ENCODE results near the gene FAM120A. TPM values are rescaled to one million over a fixed set of nuclear protein-coding genes. Genes with fewer than 3 reads are reported as not detected.
A peak's percentile ranks its signal among the peaks of the same experiment; 100 is the strongest.
"Not testable (repeated sequence)": the region's sequence is repeated elsewhere in the genome, so short reads cannot be mapped to it uniquely, and the experiment has no call there.

The FAM120A gene
- total RNA-seq, 6 experiments from 2014 or later: 61.9 to 92.1 (median 76.0) TPM

DNA sequence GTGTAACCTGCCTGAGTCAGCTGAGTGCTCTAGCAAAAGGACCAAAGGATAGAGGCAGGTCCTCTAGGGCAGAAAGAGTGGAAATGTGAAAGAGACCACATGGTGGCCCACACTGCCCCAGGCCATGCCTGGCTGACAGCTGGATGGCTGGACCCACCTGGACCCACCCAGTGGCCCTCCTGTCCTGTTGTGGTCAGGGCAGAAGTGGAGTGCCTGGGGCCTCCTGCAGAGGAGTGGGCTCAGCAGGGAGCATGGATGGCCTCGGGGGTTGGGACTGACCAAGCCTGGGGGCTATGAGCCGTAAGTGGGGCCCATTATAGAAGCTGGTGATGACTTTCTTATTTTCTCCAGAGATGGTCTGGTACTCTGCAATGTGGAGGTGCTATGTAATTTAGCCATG is 57.6 kb downstream of the FAM120A start:
- intact Hi-C loops (cut with DNase I): no loop called here
- no peaks in the 10 kb centered on the region for H3K9me3 ChIP-seq
- no peak overlapping the region for H3K27ac ChIP-seq
- ATAC-seq: peak in 1 of 4 donors; percentile 27
- peaks cover 0 to 3% (median 0%) of the 10 kb centered on the region in 4 donors for H3K4me1 ChIP-seq
- DNase-seq: no peak
- TF ChIP-seq POLR2A (IDR thresholded peaks at IDR 0.05): no peak
- no peak for TF ChIP-seq CTCF (IDR thresholded peaks at IDR 0.05)
- WGBS (ENCODE audit: insufficient coverage, low coverage, low lambda C conversion rate, missing lambda C conversion rate): no CpG with 5 or more reads among the region's 2 CpGs
- no peaks in the 10 kb centered on the region for H3K27me3 ChIP-seq
- no peak overlapping the region for H3K4me3 ChIP-seq
- no peaks in the 10 kb centered on the region for H3K36me3 ChIP-seq

DNA sequence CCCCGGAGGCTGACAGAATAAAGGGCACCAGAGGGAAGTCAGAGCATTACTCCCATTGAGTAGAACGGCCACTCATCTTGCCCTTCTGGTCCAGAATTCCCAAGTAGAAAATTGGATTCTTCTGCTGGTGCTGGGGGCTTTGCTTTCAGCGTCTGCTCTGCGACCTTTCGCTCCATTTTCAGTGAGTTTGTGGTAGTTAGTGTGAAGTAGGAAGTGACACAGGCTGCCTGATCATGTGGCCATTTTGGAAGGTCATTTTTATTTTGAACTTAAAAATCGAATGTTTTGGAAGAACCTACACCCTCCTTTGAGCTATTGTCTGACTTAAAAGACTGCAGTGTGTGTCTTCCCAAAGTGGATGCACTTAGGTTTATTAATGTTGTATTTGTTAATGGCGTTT is 58.6 kb downstream of the FAM120A start:
- Histone ChIP-seq H3K9me3 (no peaks in the 10 kb centered on the region), H3K4me3 (no peak overlapping the region), H3K27me3 (no peaks in the 10 kb centered on the region), H3K4me1 (peaks cover 0 to 3% (median 0%) of the 10 kb centered on the region in 4 donors), H3K36me3 (no peaks in the 10 kb centered on the region), H3K27ac (no peak overlapping the region)
- no peak for ATAC-seq
- TF ChIP-seq POLR2A (IDR thresholded peaks at IDR 0.05) (no peak), CTCF (IDR thresholded peaks at IDR 0.05) (no peak)
- no peak for DNase-seq
- intact Hi-C loops (cut with DNase I): no loop called here
- 79% methylated on average over 7 of the region's 7 CpGs for WGBS (ENCODE audit: insufficient coverage, low coverage, low lambda C conversion rate, missing lambda C conversion rate)

GRCh38 chr9:93511228-93511627 is 59.7 kb downstream of the FAM120A start:
- ATAC-seq: peak; percentile 19 to 41 (median 32)
- WGBS (ENCODE audit: insufficient coverage, low coverage, low lambda C conversion rate, missing lambda C conversion rate): 76% methylated on average over 3 of the region's 8 CpGs
- H3K36me3 ChIP-seq; H3K27ac ChIP-seq; H3K4me3 ChIP-seq; DNase-seq; H3K27me3 ChIP-seq; intact Hi-C loops (cut with DNase I); H3K4me1 ChIP-seq; H3K9me3 ChIP-seq: not testable (repeated sequence)

DNA sequence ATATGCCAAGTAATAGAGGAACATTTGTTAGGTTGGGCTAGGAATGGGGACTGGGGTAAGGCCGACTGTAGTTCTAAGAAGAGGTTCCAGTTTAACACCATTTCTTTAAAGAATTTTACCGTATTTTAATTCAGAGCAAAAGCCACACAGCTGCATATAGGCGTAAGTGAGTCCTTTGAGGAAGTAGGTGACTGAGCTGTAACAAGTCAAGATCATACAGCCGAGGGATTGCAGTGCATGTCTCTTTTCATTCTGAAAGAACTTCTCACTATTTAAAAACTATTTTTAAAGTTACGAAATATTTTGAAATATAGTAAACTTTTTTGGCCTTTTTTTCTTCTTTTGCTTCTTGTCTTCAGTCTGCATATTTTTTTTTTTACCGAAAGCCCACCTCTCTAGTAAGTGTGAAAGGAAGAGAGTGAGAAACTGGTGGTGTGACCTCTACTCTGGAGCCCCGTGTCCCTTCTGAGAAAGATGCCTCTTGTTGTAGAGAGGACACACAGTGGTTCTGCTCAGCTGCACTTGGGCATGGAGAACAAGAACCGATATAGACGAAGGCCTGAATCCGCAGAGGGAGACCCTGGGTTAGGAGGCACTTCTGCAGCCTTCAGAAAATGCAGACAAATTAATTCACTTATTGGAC is 60.8 kb downstream of the FAM120A start:
- H3K9me3 ChIP-seq; H3K36me3 ChIP-seq; H3K27ac ChIP-seq; DNase-seq; H3K4me1 ChIP-seq; H3K4me3 ChIP-seq; H3K27me3 ChIP-seq; intact Hi-C loops (cut with DNase I): not testable (repeated sequence)
- 63% methylated on average over 10 of the region's 10 CpGs for WGBS (ENCODE audit: insufficient coverage, low coverage, low lambda C conversion rate, missing lambda C conversion rate)
- peak in 2 of 4 donors; percentile 41 to 64 for ATAC-seq

GRCh38 chr9:93513606-93514005 is 62.1 kb downstream of the FAM120A start:
- no peaks in the 10 kb centered on the region for H3K27me3 ChIP-seq
- intact Hi-C loops (cut with DNase I): no loop called here
- ATAC-seq (no peak), DNase-seq (no peak)
- H3K4me1 ChIP-seq: no peaks in the 10 kb centered on the region
- WGBS (ENCODE audit: insufficient coverage, low coverage, low lambda C conversion rate, missing lambda C conversion rate): 100% methylated on average over 3 of the region's 9 CpGs
- H3K36me3 ChIP-seq: peaks cover 0 to 16% (median 4%) of the 10 kb centered on the region in 4 donors
- no peak overlapping the region for H3K27ac ChIP-seq
- no peak overlapping the region for H3K4me3 ChIP-seq
- TF ChIP-seq POLR2A (IDR thresholded peaks at IDR 0.05) (no peak), CTCF (IDR thresholded peaks at IDR 0.05) (no peak)
- H3K9me3 ChIP-seq: no peaks in the 10 kb centered on the region
